ENCODE measurements around the gene IMPA2. TPM values are rescaled to one million over a fixed set of nuclear protein-coding genes. Genes with fewer than 3 reads are reported as not detected.

IMPA2 gene
- total RNA-seq, 1 experiment from 2014 or later = 35.8 TPM

DNA sequence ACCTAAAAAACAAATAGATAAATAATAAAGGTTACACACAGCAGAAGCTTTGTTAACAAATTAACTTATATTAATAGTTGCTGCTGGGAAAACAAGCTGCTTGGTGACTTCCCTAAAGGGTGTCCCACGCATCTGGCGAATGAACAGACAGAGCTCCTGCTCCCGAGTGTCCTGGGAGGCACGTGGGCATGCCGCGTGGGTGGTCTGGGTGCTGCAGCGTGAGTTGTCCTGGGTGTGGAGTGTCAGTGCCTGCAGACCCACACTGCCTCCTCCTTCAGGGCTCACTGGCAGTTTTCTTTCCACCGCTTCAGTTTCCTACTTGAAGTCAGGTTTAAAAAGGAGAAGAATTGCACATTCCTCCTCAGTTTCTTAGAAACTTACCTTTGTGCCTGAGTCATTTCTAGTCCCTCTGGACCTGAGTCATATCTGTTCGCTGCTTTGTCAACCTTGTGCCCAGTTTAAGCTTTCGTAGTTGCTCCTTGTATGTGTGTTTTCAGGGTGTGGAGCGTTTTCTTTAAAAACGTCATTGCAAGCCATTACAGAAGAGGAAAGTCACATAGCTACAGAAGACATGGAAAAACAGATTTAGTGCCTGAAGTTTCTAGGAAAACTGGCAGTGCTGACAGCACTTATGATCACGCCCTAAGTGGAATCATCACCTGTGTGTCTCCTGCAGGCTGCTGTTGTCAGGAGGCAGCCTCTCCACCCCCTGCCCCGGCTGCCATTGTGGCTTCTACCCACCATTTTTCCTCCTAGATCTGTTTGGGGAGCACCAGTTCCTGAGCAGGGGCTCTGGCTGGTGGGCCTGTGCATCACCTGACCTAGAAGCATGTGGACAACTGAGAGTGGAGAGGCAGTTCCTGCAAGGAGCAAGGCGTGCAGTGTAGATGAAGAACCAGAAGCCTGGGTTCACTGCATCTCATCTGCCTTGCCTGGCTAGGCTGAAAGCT is 24.5 kb downstream of the IMPA2 start:
- H3K4me1 ChIP-seq = no peaks in the 10 kb centered on the region
- no peak for DNase-seq
- H3K36me3 ChIP-seq = no peaks in the 10 kb centered on the region
- no peaks in the 10 kb centered on the region for H3K9me3 ChIP-seq (replicated peaks)
- no peak overlapping the region for H3K4me3 ChIP-seq
- H3K27me3 ChIP-seq = no peaks in the 10 kb centered on the region
- no peak overlapping the region for H3K27ac ChIP-seq

DNA sequence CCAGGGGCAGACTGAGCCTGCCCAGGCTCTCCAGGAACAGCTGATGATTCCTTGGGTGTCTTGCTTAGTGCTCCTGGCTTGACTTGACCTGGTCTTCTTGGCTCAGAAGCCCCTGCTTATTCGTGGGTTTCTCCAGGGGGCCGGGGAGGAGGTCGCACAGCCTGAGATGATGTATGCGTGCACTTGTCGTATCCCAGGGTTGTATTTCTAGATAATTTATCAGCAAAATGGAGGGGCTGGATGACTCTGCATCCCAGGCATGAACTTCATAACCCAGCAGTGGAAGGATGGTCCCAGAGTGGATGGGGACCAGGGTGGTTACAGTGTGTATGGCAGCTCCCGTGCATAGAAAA is 25.2 kb downstream of the IMPA2 start:
- H3K27ac ChIP-seq = no peak overlapping the region
- no peaks in the 10 kb centered on the region for H3K9me3 ChIP-seq (replicated peaks)
- no peak for DNase-seq
- H3K27me3 ChIP-seq = no peaks in the 10 kb centered on the region
- no peak overlapping the region for H3K4me3 ChIP-seq
- H3K4me1 ChIP-seq = no peaks in the 10 kb centered on the region
- no peaks in the 10 kb centered on the region for H3K36me3 ChIP-seq

DNA sequence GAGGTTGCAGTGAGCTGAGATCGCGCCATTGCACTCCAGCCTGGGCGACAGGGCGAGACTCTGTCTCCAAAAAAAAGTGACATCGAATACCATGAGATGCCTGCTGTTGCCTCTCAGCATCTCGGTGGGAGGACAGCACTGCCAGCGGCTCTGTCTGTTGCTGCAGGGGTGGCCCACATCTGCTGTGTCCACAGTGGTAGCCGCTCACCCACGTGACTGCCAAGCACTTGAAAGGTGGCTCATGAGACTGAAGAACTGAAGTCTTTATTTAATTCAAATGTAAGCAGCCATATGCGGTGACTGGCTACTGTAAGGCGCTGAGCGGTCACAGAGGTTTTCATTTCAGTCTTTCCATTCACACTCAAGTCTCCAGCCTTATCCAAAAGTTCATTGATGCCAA is 25.8 kb downstream of the IMPA2 start:
- H3K9me3 ChIP-seq (replicated peaks) = no peaks in the 10 kb centered on the region

GRCh38 chr18:12008181-12008767 is 27.0 kb downstream of the IMPA2 start:
- H3K4me1 ChIP-seq = no peaks in the 10 kb centered on the region
- no peaks in the 10 kb centered on the region for H3K27me3 ChIP-seq
- no peaks in the 10 kb centered on the region for H3K9me3 ChIP-seq (replicated peaks)

More for the DNA sequence above, 25.8 kb downstream of the IMPA2 start:
- Histone ChIP-seq H3K36me3 (no peaks in the 10 kb centered on the region), H3K4me1 (no peaks in the 10 kb centered on the region), H3K27ac (no peak overlapping the region), H3K27me3 (no peaks in the 10 kb centered on the region), H3K4me3 (no peak overlapping the region)
- DNase-seq = no peak

GRCh38 chr18:12008842-12009580 is 27.7 kb downstream of the IMPA2 start:
- H3K36me3 ChIP-seq = no peaks in the 10 kb centered on the region

More at GRCh38 chr18:12008181-12008767, 27.0 kb downstream of the IMPA2 start:
- Histone ChIP-seq H3K27ac (no peak overlapping the region), H3K36me3 (no peaks in the 10 kb centered on the region), H3K4me3 (no peak overlapping the region)
- DNase-seq = no peak

GRCh38 chr18:12009581-12010140 is 28.4 kb downstream of the IMPA2 start:
- Histone ChIP-seq H3K9me3 (replicated peaks) (no peaks in the 10 kb centered on the region), H3K27me3 (no peaks in the 10 kb centered on the region), H3K36me3 (no peaks in the 10 kb centered on the region), H3K27ac (no peak overlapping the region), H3K4me3 (no peak overlapping the region), H3K4me1 (no peaks in the 10 kb centered on the region)
- DNase-seq = no peak

More at GRCh38 chr18:12008842-12009580, 27.7 kb downstream of the IMPA2 start:
- Histone ChIP-seq H3K4me3 (no peak overlapping the region), H3K9me3 (replicated peaks) (no peaks in the 10 kb centered on the region), H3K27me3 (no peaks in the 10 kb centered on the region), H3K4me1 (no peaks in the 10 kb centered on the region), H3K27ac (no peak overlapping the region)
- no peak for DNase-seq

DNA sequence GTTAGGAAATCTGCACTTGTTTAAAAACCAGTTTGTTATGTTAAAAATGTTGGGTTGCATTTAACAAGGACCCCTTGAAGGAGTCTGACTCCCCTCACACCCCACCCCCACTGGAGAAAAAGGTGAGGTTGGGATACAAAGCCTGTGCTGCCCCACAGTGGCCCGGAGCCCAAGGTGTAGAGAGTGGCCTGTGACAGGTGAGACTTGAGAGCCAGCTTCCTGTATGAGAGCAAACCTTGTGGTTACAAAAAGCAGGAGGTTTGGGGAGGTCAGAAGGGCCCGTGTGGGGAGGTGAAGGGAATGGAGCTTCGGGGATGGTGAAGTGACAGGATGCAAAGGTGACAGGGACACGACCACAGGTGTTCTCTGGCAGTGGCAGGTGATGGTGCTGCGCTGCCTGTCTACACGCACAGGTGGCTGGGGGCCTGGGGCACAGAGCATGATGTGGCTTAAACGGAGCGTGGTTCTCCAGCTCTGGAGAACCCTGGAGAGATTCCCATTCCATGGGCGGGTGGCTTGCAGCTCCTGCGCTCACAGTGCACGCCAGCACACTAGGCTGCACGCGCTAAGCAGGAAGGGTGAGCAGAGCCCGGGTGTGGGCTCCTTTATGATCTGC is 29.0 kb downstream of the IMPA2 start:
- Histone ChIP-seq H3K36me3 (no peaks in the 10 kb centered on the region), H3K4me1 (no peaks in the 10 kb centered on the region), H3K4me3 (no peak overlapping the region), H3K27me3 (no peaks in the 10 kb centered on the region), H3K27ac (no peak overlapping the region), H3K9me3 (replicated peaks) (no peaks in the 10 kb centered on the region)
- DNase-seq = no peak

DNA sequence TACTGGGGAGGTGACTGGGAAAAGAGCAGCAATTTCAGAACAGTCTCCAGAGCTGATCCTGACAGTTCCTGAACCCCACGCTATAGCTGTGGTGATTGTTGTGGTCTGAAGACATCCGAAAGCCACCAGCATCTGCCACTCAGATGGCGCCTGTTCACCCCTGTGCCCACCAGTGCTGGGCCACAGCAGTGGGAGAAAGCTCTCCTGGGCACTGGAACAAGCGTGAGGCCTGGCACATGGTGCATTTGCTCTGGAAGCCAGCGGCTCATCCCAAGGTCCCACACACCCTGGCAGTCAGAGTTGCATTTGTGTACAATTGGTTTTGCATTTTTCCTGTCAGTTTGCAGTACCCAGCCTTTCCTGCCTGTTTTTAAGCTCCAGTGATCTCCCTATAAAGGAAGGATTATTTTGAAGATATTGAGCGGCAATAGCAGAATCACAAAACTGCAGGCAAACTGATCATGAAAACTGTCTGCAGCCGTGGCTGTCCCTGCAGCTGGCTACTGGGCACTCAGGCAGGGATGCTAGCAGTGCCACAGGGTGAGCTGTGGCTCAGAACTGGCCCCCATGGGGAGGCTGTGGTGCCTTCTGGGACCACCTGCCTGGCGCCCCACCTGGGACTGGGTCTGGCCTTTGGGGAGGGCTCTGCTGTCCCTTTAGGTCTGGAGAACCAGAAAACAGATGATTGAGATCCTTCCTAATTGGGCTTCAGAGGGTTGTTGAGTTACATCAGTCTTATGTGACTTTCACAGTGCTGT is 30.1 kb downstream of the IMPA2 start:
- Histone ChIP-seq H3K27me3 (no peaks in the 10 kb centered on the region), H3K4me1 (no peaks in the 10 kb centered on the region), H3K4me3 (no peak overlapping the region), H3K9me3 (replicated peaks) (no peaks in the 10 kb centered on the region), H3K27ac (no peak overlapping the region), H3K36me3 (no peaks in the 10 kb centered on the region)
- no peak for DNase-seq

GRCh38 chr18:12011957-12012549 is 30.7 kb downstream of the IMPA2 start:
- H3K9me3 ChIP-seq (replicated peaks) = no peaks in the 10 kb centered on the region
- H3K4me3 ChIP-seq = no peak overlapping the region
- no peaks in the 10 kb centered on the region for H3K27me3 ChIP-seq
- no peaks in the 10 kb centered on the region for H3K4me1 ChIP-seq
- DNase-seq = no peak
- no peak overlapping the region for H3K27ac ChIP-seq
- no peaks in the 10 kb centered on the region for H3K36me3 ChIP-seq

- no peak overlapping the region for H3K4me3 ChIP-seq
- no peak for DNase-seq
- no peaks in the 10 kb centered on the region for H3K4me1 ChIP-seq
- H3K36me3 ChIP-seq = no peaks in the 10 kb centered on the region
- H3K9me3 ChIP-seq (replicated peaks) = no peaks in the 10 kb centered on the region
- no peak overlapping the region for H3K27ac ChIP-seq
- no peaks in the 10 kb centered on the region for H3K27me3 ChIP-seq
These were observed 31.4 kb downstream of the IMPA2 start for GRCh38 chr18:12012697-12013096.

DNA sequence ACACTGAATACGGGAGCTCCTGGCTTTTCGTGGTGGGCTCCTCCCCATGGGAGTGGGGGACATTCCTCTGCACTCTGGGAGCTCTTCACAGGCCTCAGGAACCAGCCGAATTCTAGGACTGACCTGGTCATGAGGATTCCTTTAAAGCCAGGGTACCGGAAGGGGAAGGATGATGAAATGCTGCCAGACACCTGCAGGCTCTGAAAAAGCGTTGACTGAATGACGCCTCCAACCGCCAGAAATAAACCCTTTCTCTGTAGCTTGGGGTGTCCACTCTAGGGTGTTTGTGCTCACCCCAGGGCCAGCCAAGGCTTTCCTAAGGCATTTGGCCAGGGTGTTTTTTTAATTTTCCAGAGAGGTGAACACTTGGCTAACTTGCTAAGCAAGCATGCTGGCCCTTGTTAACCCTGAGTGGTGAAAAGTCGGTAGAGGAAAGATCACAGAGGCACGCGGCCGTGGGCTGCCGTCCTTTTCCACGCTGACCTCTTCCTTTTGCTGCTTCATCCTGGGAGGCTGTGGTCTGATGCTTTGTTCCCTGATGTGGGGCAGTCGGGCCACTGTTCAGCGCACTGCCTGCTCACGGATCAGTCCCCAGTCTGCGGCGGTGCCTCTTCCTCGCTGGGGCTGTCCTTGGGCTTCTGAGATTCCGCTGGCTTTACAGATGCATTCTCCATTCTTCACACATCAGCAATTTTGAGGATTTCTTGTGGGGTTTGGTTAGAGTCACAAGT is 32.0 kb downstream of the IMPA2 start:
- H3K27me3 ChIP-seq = no peaks in the 10 kb centered on the region
- no peak overlapping the region for H3K4me3 ChIP-seq
- H3K36me3 ChIP-seq = no peaks in the 10 kb centered on the region
- no peaks in the 10 kb centered on the region for H3K4me1 ChIP-seq
- no peak overlapping the region for H3K27ac ChIP-seq
- DNase-seq = no peak
- H3K9me3 ChIP-seq (replicated peaks) = no peaks in the 10 kb centered on the region

DNA sequence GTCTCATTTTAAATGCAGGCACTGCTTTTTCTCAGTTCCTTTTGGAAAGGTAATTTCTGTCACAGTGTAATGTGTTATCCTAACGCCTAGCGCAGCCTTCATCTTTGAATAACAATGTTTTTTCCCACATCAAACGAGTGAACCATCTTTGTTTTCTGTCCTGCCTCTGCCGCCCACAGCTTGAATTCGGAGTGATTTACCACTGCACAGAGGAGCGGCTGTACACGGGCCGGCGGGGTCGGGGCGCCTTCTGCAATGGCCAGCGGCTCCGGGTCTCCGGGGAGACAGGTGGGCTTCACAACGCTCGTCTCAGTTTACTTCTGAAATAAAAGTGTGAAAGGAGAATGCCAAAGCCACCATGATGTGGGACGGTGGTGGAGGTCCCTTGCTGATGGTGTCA is 32.8 kb downstream of the IMPA2 start:
- Histone ChIP-seq H3K4me3 (no peak overlapping the region), H3K9me3 (replicated peaks) (no peaks in the 10 kb centered on the region), H3K4me1 (no peaks in the 10 kb centered on the region), H3K27me3 (no peaks in the 10 kb centered on the region), H3K27ac (no peak overlapping the region), H3K36me3 (no peaks in the 10 kb centered on the region)
- DNase-seq = no peak

Measured in SJCRH30 (cell line).